Hindlimb muscle (tissue), 1 donor: Measurements from ENCODE around the gene ASPSCR1. TPM values are rescaled to one million over a fixed set of nuclear protein-coding genes. Genes with fewer than 3 reads are reported as not detected.

Source experiments
- DNase-seq: peaks from one replicate; pipeline ENCODE4 v3.0.0-alpha.2; 2013
- polyA plus RNA-seq: library from polyadenylated mRNA; unstranded; fragments of 120-200 nt; gene quantifications from one replicate; pipeline ENCODE4 v1.2.1, GENCODE V29; 2013; ENCODE audit not compliant: insufficient read length

ASPSCR1 gene
- polyA plus RNA-seq, 1 donor, result 30.0 TPM

GRCh38 chr17:82013772-82014321 is 36.4 kb downstream of the ASPSCR1 start:
- no peak for DNase-seq

- no peak for DNase-seq
These were observed 37.0 kb downstream of the ASPSCR1 start for GRCh38 chr17:82014432-82014831.

GRCh38 chr17:82014971-82015310 is 37.5 kb downstream of the ASPSCR1 start:
- no peak for DNase-seq

- no peak for DNase-seq
These were observed 38.0 kb downstream of the ASPSCR1 start for GRCh38 chr17:82015311-82015971.

- DNase-seq, result no peak
These were observed 38.8 kb downstream of the ASPSCR1 start for GRCh38 chr17:82016061-82016874.

- no peak for DNase-seq
These were observed 39.5 kb downstream of the ASPSCR1 start for GRCh38 chr17:82016875-82017459.

- no peak for DNase-seq
These were observed 40.3 kb downstream of the ASPSCR1 start for GRCh38 chr17:82017612-82018151.

- DNase-seq, result no peak
These were observed 40.9 kb downstream of the ASPSCR1 start for GRCh38 chr17:82018152-82018988.

- DNase-seq, result no peak
These were observed 41.7 kb downstream of the ASPSCR1 start for GRCh38 chr17:82018989-82019689.

GRCh38 chr17:82019690-82020571 is 42.5 kb downstream of the ASPSCR1 start:
- no peak for DNase-seq

GRCh38 chr17:82020572-82021106 is 43.2 kb downstream of the ASPSCR1 start:
- DNase-seq, result no peak

GRCh38 chr17:82021107-82021899 is 43.9 kb downstream of the ASPSCR1 start:
- DNase-seq, result peak; percentile 61

- no peak for DNase-seq
These were observed 44.5 kb downstream of the ASPSCR1 start for GRCh38 chr17:82021900-82022309.

GRCh38 chr17:82022310-82022980 is 45.0 kb downstream of the ASPSCR1 start, which contains the start of gene CENPX:
Gene CENPX, minus strand, starts transcription at chr17:82022878. Its CDS starts 17 bp downstream, at chr17:82022861.
- DNase-seq, result no peak

- peak; percentile 99 for DNase-seq
These were observed 45.6 kb downstream of the ASPSCR1 start, which contains the start of gene LRRC45 for GRCh38 chr17:82022981-82023446. Gene LRRC45, plus strand, starts transcription at chr17:82023305. Its CDS starts 339 bp downstream, at chr17:82023644.

- DNase-seq, result no peak
These were observed 46.2 kb downstream of the ASPSCR1 start for GRCh38 chr17:82023447-82024241.

- DNase-seq, result no peak
These were observed 47.4 kb downstream of the ASPSCR1 start for GRCh38 chr17:82024859-82025258.
